Suprapubic skin (tissue), 3 donors: ENCODE results near the gene COG8.
"Not testable (repeated sequence)": the region's sequence is repeated elsewhere in the genome, so short reads cannot be mapped to it uniquely, and the experiment has no call there.

Experiments used
- CTCF ChIP-seq, 2 donors: fragments of 200-600 bp in 1 of 2; fragments of 450-650 bp in 1 of 2; sonication (generic) in 1 of 2; IDR thresholded peaks; one replicate each; pipeline ENCODE4 v1.5.1; 2016 to 2019; ENCODE audit warnings: antibody characterized with exemption in 2 of 2, mild to moderate bottlenecking in 1 of 2, moderate library complexity in 1 of 2
- POLR2AphosphoS5 ChIP-seq, 3 donors: sonication (generic); formaldehyde crosslinking; IDR thresholded peaks; one replicate each; pipeline ENCODE4 v1.6.1; 2017; ENCODE audit warnings: antibody characterized with exemption in 3 of 3

GRCh38 chr16:69360070-69360469 is 20.7 kb upstream of the COG8 start:
- not testable (repeated sequence) for TF ChIP-seq POLR2AphosphoS5, CTCF (IDR thresholded peaks at IDR 0.05)
